ENCODE results near the gene NBAS. TPM values are rescaled to one million over a fixed set of nuclear protein-coding genes. Genes with fewer than 3 reads are reported as not detected.

NBAS gene
- total RNA-seq, 2 donors from 2014 or later: 31.5 to 32.0 TPM

DNA sequence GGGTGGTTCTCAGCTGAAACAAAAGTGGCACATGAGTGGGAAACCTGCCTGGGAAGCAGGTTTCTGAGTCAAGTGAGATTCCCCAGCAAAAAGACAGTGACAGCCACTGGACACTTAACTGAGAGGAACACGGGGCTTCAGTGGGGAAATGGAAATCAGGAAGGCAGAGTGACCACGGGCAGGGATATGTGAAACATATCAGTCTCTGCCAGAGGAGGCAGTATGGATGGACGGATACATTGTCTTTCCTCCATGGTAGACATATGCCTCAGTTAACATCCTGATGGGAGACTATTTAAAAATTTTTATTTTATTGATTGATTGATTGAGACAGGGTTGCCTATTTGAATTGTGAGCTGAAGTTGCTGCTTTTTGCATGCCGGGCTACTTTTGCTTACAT lies 292.1 kb downstream of the NBAS start:
- Histone ChIP-seq H3K9me3 (no peaks in the 10 kb centered on the region), H3K4me1 (ENCODE audit: control insufficient read depth in 1 of 2, low read depth in 2 of 2) (peaks cover 0 to under 1% of the 10 kb centered on the region in 2 donors), H3K27ac (no peak overlapping the region), H3K36me3 (no peaks in the 10 kb centered on the region), H3K4me3 (no peak overlapping the region), H3K27me3 (replicated peaks; ENCODE audit: insufficient read depth) (no peaks in the 10 kb centered on the region)
- TF ChIP-seq, protein P1, sequence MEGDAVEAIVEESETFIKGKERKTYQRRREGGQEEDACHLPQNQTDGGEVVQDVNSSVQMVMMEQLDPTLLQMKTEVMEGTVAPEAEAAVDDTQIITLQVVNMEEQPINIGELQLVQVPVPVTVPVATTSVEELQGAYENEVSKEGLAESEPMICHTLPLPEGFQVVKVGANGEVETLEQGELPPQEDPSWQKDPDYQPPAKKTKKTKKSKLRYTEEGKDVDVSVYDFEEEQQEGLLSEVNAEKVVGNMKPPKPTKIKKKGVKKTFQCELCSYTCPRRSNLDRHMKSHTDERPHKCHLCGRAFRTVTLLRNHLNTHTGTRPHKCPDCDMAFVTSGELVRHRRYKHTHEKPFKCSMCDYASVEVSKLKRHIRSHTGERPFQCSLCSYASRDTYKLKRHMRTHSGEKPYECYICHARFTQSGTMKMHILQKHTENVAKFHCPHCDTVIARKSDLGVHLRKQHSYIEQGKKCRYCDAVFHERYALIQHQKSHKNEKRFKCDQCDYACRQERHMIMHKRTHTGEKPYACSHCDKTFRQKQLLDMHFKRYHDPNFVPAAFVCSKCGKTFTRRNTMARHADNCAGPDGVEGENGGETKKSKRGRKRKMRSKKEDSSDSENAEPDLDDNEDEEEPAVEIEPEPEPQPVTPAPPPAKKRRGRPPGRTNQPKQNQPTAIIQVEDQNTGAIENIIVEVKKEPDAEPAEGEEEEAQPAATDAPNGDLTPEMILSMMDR (IDR thresholded peaks at IDR 0.05): no peak
- ATAC-seq (ENCODE audit: insufficient number of reproducible peaks, low FRiP score, low read depth): no peak
- no peak for DNase-seq (ENCODE audit: low spot score)

DNA sequence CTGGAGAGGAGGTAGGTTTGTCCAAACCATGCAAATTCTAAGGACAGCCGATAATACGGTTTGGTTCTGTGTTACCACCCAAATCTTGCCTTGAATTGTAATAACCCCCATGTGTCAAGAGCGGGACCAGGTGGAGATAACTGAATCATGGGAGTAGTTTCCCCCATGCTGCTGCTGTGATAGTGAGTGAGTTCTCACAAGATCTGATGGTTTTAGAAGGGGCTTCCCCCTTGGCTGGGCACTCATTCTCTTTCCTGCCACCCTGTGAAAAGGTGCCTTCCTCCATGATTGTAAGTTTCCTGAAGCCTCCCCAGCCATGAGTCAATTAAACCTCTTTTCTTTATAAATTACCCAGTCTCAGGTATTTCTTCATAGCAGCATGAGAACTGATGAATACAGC lies 295.2 kb downstream of the NBAS start:
- Histone ChIP-seq H3K4me1 (ENCODE audit: control insufficient read depth in 1 of 2, low read depth in 2 of 2) (no peaks in the 10 kb centered on the region), H3K36me3 (no peaks in the 10 kb centered on the region), H3K27ac (no peak overlapping the region), H3K27me3 (replicated peaks; ENCODE audit: insufficient read depth) (no peaks in the 10 kb centered on the region), H3K4me3 (no peak overlapping the region), H3K9me3 (no peaks in the 10 kb centered on the region)
- TF ChIP-seq, protein P1 (IDR thresholded peaks at IDR 0.05): no peak
- ATAC-seq (ENCODE audit: insufficient number of reproducible peaks, low FRiP score, low read depth): no peak
- DNase-seq (ENCODE audit: low spot score): no peak

DNA sequence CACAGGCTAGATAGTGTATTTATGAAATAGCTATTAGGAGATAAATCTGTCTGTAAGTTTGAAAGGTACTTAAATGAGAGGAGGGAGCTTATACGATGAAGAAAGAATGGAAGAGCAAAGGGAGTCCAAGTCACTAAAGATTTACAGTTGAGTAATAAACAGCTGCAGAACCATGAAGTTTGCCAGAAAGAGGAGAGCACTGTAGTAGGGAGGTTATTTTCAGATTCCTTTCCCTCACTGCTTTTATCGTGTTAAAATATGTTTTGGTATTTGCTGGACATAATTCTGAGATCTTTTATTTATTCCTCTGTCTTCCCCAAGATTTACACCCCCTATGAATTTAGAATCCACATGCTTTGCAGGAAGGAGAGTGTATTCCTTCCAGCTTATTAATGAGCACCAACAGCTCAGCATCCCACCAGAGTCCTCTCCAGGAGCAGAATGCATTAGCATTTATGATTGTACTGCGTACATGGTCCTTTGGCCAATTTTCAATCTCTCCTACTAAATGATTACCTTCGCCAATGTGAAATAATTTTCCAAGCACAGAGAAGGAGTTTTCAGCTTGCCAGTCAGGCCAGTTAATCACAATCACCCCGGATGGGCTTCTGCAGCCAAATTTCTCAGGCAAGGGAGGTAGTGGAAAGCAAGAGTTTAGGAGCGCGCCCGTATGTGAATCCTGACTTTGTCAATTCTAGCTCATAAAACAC lies 297.0 kb downstream of the NBAS start:
- Histone ChIP-seq H3K9me3 (no peaks in the 10 kb centered on the region), H3K36me3 (no peaks in the 10 kb centered on the region), H3K4me1 (ENCODE audit: control insufficient read depth in 1 of 2, low read depth in 2 of 2) (no peaks in the 10 kb centered on the region), H3K4me3 (no peak overlapping the region), H3K27ac (no peak overlapping the region), H3K27me3 (replicated peaks; ENCODE audit: insufficient read depth) (no peaks in the 10 kb centered on the region)
- ATAC-seq (ENCODE audit: insufficient number of reproducible peaks, low FRiP score, low read depth): no peak
- DNase-seq (ENCODE audit: low spot score): no peak
- TF ChIP-seq, protein P1 (IDR thresholded peaks at IDR 0.05): no peak

DNA sequence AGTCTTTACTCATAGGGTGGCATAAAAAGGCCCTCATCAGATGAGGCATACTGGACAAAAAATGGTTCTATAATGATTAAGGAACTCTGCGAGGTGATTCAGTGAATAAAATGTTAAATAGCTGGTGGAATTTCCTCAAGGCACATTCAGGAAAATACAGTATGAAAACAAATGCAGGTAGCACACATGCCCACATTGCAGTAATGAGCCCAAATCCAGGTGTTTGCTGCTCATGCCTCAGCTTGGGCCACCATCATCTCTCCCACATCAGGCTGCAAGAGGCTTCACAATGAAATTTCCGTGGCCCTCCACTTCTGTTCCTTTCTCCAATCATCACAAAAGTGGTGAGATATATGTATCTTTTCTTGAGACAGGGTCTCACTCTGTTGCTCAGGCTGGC lies 298.3 kb downstream of the NBAS start:
- H3K36me3 ChIP-seq: no peaks in the 10 kb centered on the region
- H3K27me3 ChIP-seq (replicated peaks; ENCODE audit: insufficient read depth): no peaks in the 10 kb centered on the region
- TF ChIP-seq, protein P1 (IDR thresholded peaks at IDR 0.05): no peak
- no peaks in the 10 kb centered on the region for H3K4me1 ChIP-seq (ENCODE audit: control insufficient read depth in 1 of 2, low read depth in 2 of 2)
- ATAC-seq (ENCODE audit: insufficient number of reproducible peaks, low FRiP score, low read depth) (no peak), DNase-seq (ENCODE audit: low spot score) (no peak)
- peaks cover 3% of the 10 kb centered on the region for H3K9me3 ChIP-seq
- H3K27ac ChIP-seq: no peak overlapping the region
- no peak overlapping the region for H3K4me3 ChIP-seq

DNA sequence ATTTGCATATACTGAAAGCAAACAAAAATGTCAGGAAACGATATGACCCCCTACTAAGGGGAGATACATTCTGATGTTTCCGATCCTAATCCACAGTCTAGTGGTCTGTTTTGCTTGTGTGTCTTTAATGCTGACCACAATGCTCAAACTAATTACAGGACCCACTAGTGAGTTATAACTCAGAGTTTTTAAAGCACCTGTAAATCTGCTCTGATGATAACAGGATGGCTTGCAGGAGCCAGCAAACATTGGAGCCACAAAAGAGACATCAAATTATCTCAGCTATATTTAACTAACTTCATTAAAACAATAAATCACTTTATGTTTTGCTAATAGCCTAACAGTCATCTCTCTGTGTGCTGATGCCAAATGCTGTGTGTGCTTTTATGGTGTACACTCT lies 300.3 kb downstream of the NBAS start:
- H3K9me3 ChIP-seq: peaks cover 3% of the 10 kb centered on the region
- no peaks in the 10 kb centered on the region for H3K27me3 ChIP-seq (replicated peaks; ENCODE audit: insufficient read depth)
- no peak for DNase-seq (ENCODE audit: low spot score)
- no peaks in the 10 kb centered on the region for H3K4me1 ChIP-seq (ENCODE audit: control insufficient read depth in 1 of 2, low read depth in 2 of 2)
- ATAC-seq (ENCODE audit: insufficient number of reproducible peaks, low FRiP score, low read depth): no peak
- TF ChIP-seq, protein P1 (IDR thresholded peaks at IDR 0.05): no peak
- H3K36me3 ChIP-seq: no peaks in the 10 kb centered on the region
- H3K4me3 ChIP-seq: no peak overlapping the region
- H3K27ac ChIP-seq: no peak overlapping the region

Data from thoracic aorta (tissue), 2 donors.